Smooth muscle cell (in vitro differentiated cells): ENCODE measurements around the gene WARS2. TPM values are rescaled to one million over a fixed set of nuclear protein-coding genes. Genes with fewer than 3 reads are reported as not detected.

Experiments used
- DNase-seq: peaks from one replicate; lab custom pipeline; 2025; ENCODE audit not compliant: unreplicated experiment; lab: John Stamatoyannopoulos, UW
- H2AFZ ChIP-seq: fragments of 200-600 bp; sonication (generic); 2 replicates; pipeline ENCODE4 v1.6.0; 2016; ENCODE audit warnings: antibody characterized with exemption, low read depth, mild to moderate bottlenecking
- H3F3A ChIP-seq: fragments of 200-600 bp; sonication (generic); 2 replicates; pipeline ENCODE4 v1.6.0; 2017; ENCODE audit warnings: antibody characterized with exemption, low read depth
- H3K27ac ChIP-seq: fragments of 200-600 bp; sonication (generic); 2 replicates; pipeline ENCODE4 v1.5.1; 2016; ENCODE audit warnings: low read depth, mild to moderate bottlenecking
- H3K27me3 ChIP-seq: fragments of 200-600 bp; sonication (generic); 2 replicates; pipeline ENCODE4 v1.6.1; 2016; ENCODE audit warnings: low read depth, mild to moderate bottlenecking
- H3K36me3 ChIP-seq: fragments of 200-600 bp; sonication (generic); 2 replicates; pipeline ENCODE4 v1.5.1; 2016; ENCODE audit warnings: low read depth
- H3K4me1 ChIP-seq: fragments of 200-600 bp; sonication (generic); 2 replicates; pipeline ENCODE4 v1.5.1; 2016; ENCODE audit warnings: low read depth
- H3K4me2 ChIP-seq: fragments of 200-600 bp; sonication (generic); 2 replicates; pipeline ENCODE4 v1.6.0; 2016; ENCODE audit warnings: mild to moderate bottlenecking
- H3K4me3 ChIP-seq: fragments of 200-600 bp; sonication (generic); 2 replicates; pipeline ENCODE4 v1.5.1; 2016; ENCODE audit warnings: mild to moderate bottlenecking
- H3K79me2 ChIP-seq: fragments of 200-600 bp; sonication (generic); 2 replicates; pipeline ENCODE4 v1.6.0; 2016; ENCODE audit warnings: low read depth, mild to moderate bottlenecking
- H3K9ac ChIP-seq: fragments of 200-600 bp; sonication (generic); 2 replicates; pipeline ENCODE4 v1.6.0; 2016; ENCODE audit warnings: low read depth
- H3K9me3 ChIP-seq: fragments of 200-600 bp; sonication (generic); replicated peaks from 2 replicates; pipeline ENCODE4 v1.5.1; 2016; ENCODE audit warnings: low read depth
- H4K20me1 ChIP-seq: fragments of 200-600 bp; sonication (generic); 2 replicates; pipeline ENCODE4 v1.6.0; 2016; ENCODE audit warnings: low read depth
- WGBS: methylation state at CpG from one replicate; pipeline ENCODE4 v1.1.7; 2016; ENCODE audit warnings: low lambda C conversion rate; 5-methylcytosine and 5-hydroxymethylcytosine counted together
- polyA plus RNA-seq: library from polyadenylated mRNA; unstranded; fragments of >200 nt; fragmentation: Nextera tagmentation; extraction: Ambion mirVana; gene quantifications from 2 replicates; pipeline ENCODE4 v1.2.1, GENCODE V29; 2016
- total RNA-seq: library from RNA; depleted of rRNA; stranded (reverse); fragments of >200 nt; gene quantifications from 2 replicates; pipeline ENCODE4 v1.2.3, GENCODE V29; 2014
- TF ChIP-seq, protein P1 (sequence below): fragments of 200-600 bp; sonication (generic); IDR thresholded peaks from 2 replicates; pipeline ENCODE4 v1.5.1; 2017; ENCODE audit warnings: borderline replicate concordance, mild to moderate bottlenecking, antibody characterized with exemption; ENCODE audit not compliant: insufficient read depth, poor library complexity, severe bottlenecking

The WARS2 gene
- total and polyA plus RNA-seq, 2 experiments from 2014 or later: 5.9 to 9.6 TPM

DNA sequence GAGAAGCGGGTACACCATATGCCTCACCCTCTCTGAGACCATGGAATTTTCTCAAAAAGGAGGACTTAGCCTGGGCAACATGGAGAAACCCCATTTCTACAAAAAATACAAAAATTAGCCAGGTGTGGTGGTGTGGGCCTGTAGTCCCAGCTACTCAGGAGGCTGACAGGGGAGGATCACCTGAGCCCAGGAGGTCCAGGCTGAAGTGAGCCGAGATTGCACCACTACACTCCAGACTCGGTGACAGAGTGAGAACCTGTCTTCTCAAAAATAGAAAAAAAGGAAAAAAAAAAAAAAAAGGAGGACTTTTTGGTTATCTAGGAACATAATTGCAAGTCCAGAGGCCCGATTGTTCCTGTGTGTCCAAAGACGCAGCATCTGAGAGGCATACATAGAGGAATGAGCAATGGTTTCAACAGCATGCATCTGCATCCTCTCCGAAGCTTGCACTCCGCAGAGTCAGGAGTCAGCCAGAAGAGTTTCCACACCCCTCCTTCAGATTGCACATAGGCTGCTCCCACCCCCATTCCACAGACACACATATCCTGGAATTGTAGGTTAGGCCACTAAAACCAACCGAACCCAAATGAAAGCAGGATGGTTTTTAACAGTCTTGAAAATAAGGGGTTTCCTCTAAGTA is 149.8 kb downstream of the WARS2 start:
- Histone ChIP-seq H3K27me3 (peaks cover 100% of the 10 kb centered on the region), H3K36me3 (no peaks in the 10 kb centered on the region), H3K4me3 (no peak overlapping the region), H2AFZ (no peak overlapping the region), H3K9me3 (no peaks in the 10 kb centered on the region), H3K4me2 (no peak overlapping the region), H3K27ac (no peak overlapping the region), H3K79me2 (peaks cover 7% of the 10 kb centered on the region), H4K20me1 (no peaks in the 10 kb centered on the region), H3F3A (no peaks in the 10 kb centered on the region), H3K9ac (no peak overlapping the region), H3K4me1 (peaks cover 6% of the 10 kb centered on the region)
- TF ChIP-seq, protein P1, sequence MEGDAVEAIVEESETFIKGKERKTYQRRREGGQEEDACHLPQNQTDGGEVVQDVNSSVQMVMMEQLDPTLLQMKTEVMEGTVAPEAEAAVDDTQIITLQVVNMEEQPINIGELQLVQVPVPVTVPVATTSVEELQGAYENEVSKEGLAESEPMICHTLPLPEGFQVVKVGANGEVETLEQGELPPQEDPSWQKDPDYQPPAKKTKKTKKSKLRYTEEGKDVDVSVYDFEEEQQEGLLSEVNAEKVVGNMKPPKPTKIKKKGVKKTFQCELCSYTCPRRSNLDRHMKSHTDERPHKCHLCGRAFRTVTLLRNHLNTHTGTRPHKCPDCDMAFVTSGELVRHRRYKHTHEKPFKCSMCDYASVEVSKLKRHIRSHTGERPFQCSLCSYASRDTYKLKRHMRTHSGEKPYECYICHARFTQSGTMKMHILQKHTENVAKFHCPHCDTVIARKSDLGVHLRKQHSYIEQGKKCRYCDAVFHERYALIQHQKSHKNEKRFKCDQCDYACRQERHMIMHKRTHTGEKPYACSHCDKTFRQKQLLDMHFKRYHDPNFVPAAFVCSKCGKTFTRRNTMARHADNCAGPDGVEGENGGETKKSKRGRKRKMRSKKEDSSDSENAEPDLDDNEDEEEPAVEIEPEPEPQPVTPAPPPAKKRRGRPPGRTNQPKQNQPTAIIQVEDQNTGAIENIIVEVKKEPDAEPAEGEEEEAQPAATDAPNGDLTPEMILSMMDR: no peak
- 75% methylated on average over 8 of the region's 8 CpGs for WGBS
- DNase-seq: no peak

DNA sequence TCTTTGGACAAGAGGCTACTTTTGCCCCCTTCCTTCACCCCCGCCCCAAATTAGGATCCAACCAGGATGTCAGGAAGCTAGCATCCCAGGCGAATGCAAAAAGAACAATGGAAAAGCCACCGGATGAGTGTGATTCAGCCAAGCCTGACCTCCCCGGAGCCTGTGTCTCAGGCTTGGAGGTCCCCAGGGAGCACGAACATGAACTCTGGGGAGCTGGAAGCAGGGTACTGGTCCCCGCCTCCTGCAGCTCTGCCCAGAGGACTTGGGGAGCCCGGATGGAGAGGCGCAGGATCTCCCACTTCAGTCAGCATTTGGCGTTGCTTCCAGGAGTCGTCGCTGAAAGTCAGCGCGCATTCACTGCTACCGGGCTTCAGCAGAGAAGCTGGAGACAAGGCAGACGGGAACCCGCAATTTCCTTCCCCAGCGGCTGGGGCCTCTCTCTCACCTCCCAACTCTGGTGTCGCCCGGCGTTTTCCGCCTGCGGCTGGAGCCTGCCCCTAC is 150.5 kb downstream of the WARS2 start:
- Histone ChIP-seq H3K4me2 (no peak overlapping the region), H3K4me1 (peaks cover 6% of the 10 kb centered on the region), H3K9ac (no peak overlapping the region), H3F3A (no peaks in the 10 kb centered on the region), H3K27ac (no peak overlapping the region), H3K27me3 (peaks cover 100% of the 10 kb centered on the region), H3K36me3 (no peaks in the 10 kb centered on the region), H3K79me2 (peaks cover 8% of the 10 kb centered on the region), H4K20me1 (no peaks in the 10 kb centered on the region), H3K9me3 (no peaks in the 10 kb centered on the region), H2AFZ (no peak overlapping the region), H3K4me3 (no peak overlapping the region)
- DNase-seq: no peak
- WGBS: 30% methylated on average over 22 of the region's 22 CpGs
- TF ChIP-seq, protein P1: no peak

DNA sequence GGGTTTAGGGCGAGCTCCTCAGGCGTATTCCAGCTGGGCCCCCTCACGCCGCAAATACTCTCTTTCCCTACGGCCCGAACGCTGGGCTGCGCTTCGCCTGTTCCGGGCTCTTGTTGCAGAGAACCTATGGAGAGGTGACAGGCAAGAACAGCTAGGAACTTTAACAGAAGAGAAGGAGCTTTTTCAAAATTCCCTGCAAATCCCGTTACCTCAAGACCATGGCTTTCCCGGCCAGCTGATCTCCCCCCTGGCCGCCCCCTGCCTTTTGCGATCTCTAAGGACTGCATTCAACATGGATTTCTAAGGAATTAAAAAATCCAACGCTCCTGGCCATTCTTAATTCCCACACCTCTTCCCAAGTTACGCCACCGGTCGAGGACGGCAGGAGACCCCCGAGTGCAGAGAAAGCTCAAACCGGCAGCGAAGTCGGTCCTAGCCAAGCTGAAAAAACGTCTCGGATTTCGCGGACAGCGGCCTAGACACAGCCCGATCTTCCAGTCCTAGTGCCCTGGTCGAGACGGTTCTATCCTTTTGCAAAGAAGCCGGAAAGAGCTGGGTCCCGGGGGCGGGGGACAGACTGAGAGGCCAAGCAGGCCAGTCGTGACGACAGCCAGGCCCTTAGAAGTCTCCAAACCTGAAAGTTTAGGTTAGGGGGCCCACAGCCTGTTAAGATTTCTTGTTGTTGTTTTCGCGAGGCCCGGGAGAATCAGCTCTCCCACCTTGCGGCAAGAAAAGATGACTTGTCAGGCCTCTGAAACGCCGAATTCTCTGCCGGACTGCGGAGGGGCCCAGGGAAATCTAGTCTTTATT is 151.2 kb downstream of the WARS2 start:
- no peak for DNase-seq
- H2AFZ ChIP-seq: peak overlapping the region; percentile 78

More for the DNA sequence above, 151.2 kb downstream of the WARS2 start:
- Histone ChIP-seq H3K36me3 (no peaks in the 10 kb centered on the region), H3K27me3 (peaks cover 100% of the 10 kb centered on the region), H3F3A (no peaks in the 10 kb centered on the region), H4K20me1 (no peaks in the 10 kb centered on the region), H3K9ac (no peak overlapping the region), H3K9me3 (no peaks in the 10 kb centered on the region), H3K4me1 (peaks cover 6% of the 10 kb centered on the region), H3K4me3 (peak overlapping the region; percentile 55), H3K4me2 (peak overlapping the region; percentile 83), H3K79me2 (peaks cover 8% of the 10 kb centered on the region), H3K27ac (no peak overlapping the region)
- TF ChIP-seq, protein P1: no peak
- 8% methylated on average over 44 of the region's 44 CpGs for WGBS
